ENCODE results near the gene POU4F3. TPM values are rescaled to one million over a fixed set of nuclear protein-coding genes. Genes with fewer than 3 reads are reported as not detected.

POU4F3 gene
- total RNA-seq, 1 experiment from 2014 or later: not detected

- no peak for DNase-seq (ENCODE audit: extremely low read depth, low read depth)
Observed at GRCh38 chr5:146390469-146390868, 51.8 kb downstream of the POU4F3 start.

Other genes with a start within 250 kb of the POU4F3 start
- not detected in 2 replicates for gene PLAC8L1, start 233.3 kb upstream of the POU4F3 start, total RNA-seq (2014; rRNA removed; shearing (Covaris generic))
- gene LARS1, start 156.2 kb upstream of the POU4F3 start, total RNA-seq (2014; rRNA removed; shearing (Covaris generic)): 241 and 279 TPM in 2 replicates
- 30.0 and 35.9 TPM in 2 replicates for gene RBM27, start 135.2 kb upstream of the POU4F3 start, total RNA-seq (2014; rRNA removed; shearing (Covaris generic))
- gene TCERG1, start 108.5 kb downstream of the POU4F3 start, total RNA-seq (2014; rRNA removed; shearing (Covaris generic)): 75.6 and 94.8 TPM in 2 replicates
- gene GPR151, start 177.4 kb downstream of the POU4F3 start, total RNA-seq (2014; rRNA removed; shearing (Covaris generic)): not detected in 2 replicates